ENCODE data around the gene RBM38. TPM values are rescaled to one million over a fixed set of nuclear protein-coding genes. Genes with fewer than 3 reads are reported as not detected.

Gene RBM38
- total and polyA plus RNA-seq, 7 donors, result 73.2 to 308 (median 135) TPM

GRCh38 chr20:57457243-57458095 is 66.3 kb downstream of the RBM38 start:
- peak overlapping the region; percentile 36 for H3K27ac ChIP-seq
- no peaks in the 10 kb centered on the region for H3K36me3 ChIP-seq (ENCODE audit: insufficient read depth in 1 of 2, low read depth in 1 of 2)
- H3K4me1 ChIP-seq, result peaks cover 21% of the 10 kb centered on the region
- peak overlapping the region; percentile 36 for H3K4me3 ChIP-seq
- TF ChIP-seq CTCF (IDR thresholded peaks at IDR 0.05), result no peak
- intact Hi-C loops (cut with DNase I), result no loop called here
- 35 to 51% (median 43%) methylated on average over 21 of the region's 21 CpGs for WGBS, 3 donors
- H3K9me3 ChIP-seq, result no peaks in the 10 kb centered on the region
- ATAC-seq (peak; percentile 60 to 81 (median 67)), DNase-seq (peak in 1 of 2 donors; percentile 75)
- H3K27me3 ChIP-seq (ENCODE audit: insufficient read depth in 3 of 3, low read length in 2 of 3), result no peaks in the 10 kb centered on the region

GRCh38 chr20:57458400-57459160 is 67.4 kb downstream of the RBM38 start:
- Histone ChIP-seq H3K36me3 (ENCODE audit: insufficient read depth in 1 of 2, low read depth in 1 of 2) (no peaks in the 10 kb centered on the region), H3K27me3 (ENCODE audit: insufficient read depth in 3 of 3, low read length in 2 of 3) (no peaks in the 10 kb centered on the region), H3K27ac (peak overlapping the region; percentile 67), H3K4me3 (no peak overlapping the region), H3K4me1 (peaks cover 21% of the 10 kb centered on the region), H3K9me3 (no peaks in the 10 kb centered on the region)
- intact Hi-C loops (cut with DNase I), result no loop called here
- peak; percentile 59 to 86 (median 79) for ATAC-seq
- WGBS, 3 donors, result 39 to 67% (median 54%) methylated on average over 7 of the region's 7 CpGs
- no peak for TF ChIP-seq CTCF (IDR thresholded peaks at IDR 0.05)
- DNase-seq, result peak in 1 of 2 donors; percentile 72

Other genes starting within 250 kb of the RBM38 start
- not detected for gene BMP7, start 124.8 kb upstream of the RBM38 start, total RNA-seq
- gene BMP7, start 124.8 kb upstream of the RBM38 start, polyA plus RNA-seq, result under 1 TPM in 2 of 3 donors, not detected in 1; 0.03 TPM
- gene SPO11, start 61.6 kb upstream of the RBM38 start, total RNA-seq, result not detected
- not detected for gene SPO11, start 61.6 kb upstream of the RBM38 start, polyA plus RNA-seq
- gene RAE1, start 40.1 kb upstream of the RBM38 start, total RNA-seq, result 10 to 100 TPM in 3 of 4 donors, 1 to 10 TPM in 1; 9.1 to 17.3 (median 14.4) TPM
- 10 to 100 TPM; 13.9 to 23.6 (median 18.9) TPM for gene RAE1, start 40.1 kb upstream of the RBM38 start, polyA plus RNA-seq
- not detected for gene CTCFL, start 133.7 kb downstream of the RBM38 start, total RNA-seq
- not detected for gene CTCFL, start 133.7 kb downstream of the RBM38 start, polyA plus RNA-seq
- under 1 TPM; 0.26 to 0.63 (median 0.38) TPM for gene PCK1, start 169.7 kb downstream of the RBM38 start, total RNA-seq
- gene PCK1, start 169.7 kb downstream of the RBM38 start, polyA plus RNA-seq, result under 1 TPM; 0.24 to 0.81 (median 0.53) TPM
- under 1 TPM in 2 of 4 donors, not detected in 2; 0.24 to 0.50 TPM for gene ZBP1, start 229.0 kb downstream of the RBM38 start, total RNA-seq
- gene ZBP1, start 229.0 kb downstream of the RBM38 start, polyA plus RNA-seq, result under 1 TPM; 0.07 to 0.20 (median 0.17) TPM

Measured in psoas muscle (tissue), 8 donors.